GM21737 (cell line): Measurements from ENCODE around the gene KRT37.
"Not testable (repeated sequence)": the region's sequence is repeated elsewhere in the genome, so short reads cannot be mapped to it uniquely, and the experiment has no call there.

ENCODE experiments used
- ATAC-seq: cut with Tn5 transposase; IDR thresholded peaks from one replicate; pipeline ENCODE4 v1.9.1; 2021; ENCODE audit warnings: mild to moderate bottlenecking, moderate library complexity; ENCODE audit not compliant: unreplicated experiment

The KRT37 gene

GRCh38 chr17:41437254-41437653, 12.9 kb upstream of the KRT37 start:
- ATAC-seq, result no peak

GRCh38 chr17:41434415-41434814, 10.0 kb upstream of the KRT37 start:
- no peak for ATAC-seq

GRCh38 chr17:41434005-41434404, 9.6 kb upstream of the KRT37 start:
- no peak for ATAC-seq

GRCh38 chr17:41433586-41433985, 9.2 kb upstream of the KRT37 start:
- ATAC-seq, result no peak

DNA sequence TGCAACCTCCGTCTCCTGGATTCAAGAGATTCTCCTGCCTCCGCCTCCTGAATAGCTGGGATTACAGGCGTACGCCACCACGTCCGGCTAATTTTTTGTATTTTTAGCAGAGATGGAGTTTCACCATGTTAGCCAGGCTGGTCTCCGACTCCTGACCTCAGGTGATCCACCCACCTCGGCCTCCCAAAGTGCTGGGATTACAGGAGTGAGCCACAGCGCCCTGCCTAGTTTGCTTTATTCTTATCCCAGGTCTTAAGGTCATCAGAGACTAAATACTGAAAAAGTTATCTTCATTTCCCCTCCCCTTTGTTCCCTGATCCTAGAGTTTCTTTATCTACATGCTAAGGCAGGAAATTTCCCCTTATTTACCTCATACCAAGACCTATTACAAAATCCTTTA, 6.0 kb upstream of the KRT37 start:
- not testable (repeated sequence) for ATAC-seq

DNA sequence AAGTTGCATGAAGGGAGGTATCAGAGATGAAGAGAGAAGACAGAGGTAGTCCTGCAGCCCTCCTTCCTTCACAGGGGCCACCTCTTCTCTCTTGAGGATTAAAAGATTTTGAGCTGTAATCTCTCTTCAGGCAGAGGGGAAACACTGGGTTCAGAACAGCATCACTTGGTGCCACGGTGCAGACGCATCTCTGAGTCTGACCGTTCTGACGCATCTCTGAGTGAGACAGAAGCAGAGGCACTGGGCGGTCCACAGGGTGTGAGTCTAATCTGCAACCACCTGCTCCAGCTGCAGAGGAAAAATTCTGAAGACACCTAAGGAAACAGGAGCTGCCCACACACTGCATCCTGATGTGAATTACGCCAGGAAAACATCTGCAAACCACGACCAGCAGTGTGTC, 5.3 kb upstream of the KRT37 start:
- no peak for ATAC-seq

DNA sequence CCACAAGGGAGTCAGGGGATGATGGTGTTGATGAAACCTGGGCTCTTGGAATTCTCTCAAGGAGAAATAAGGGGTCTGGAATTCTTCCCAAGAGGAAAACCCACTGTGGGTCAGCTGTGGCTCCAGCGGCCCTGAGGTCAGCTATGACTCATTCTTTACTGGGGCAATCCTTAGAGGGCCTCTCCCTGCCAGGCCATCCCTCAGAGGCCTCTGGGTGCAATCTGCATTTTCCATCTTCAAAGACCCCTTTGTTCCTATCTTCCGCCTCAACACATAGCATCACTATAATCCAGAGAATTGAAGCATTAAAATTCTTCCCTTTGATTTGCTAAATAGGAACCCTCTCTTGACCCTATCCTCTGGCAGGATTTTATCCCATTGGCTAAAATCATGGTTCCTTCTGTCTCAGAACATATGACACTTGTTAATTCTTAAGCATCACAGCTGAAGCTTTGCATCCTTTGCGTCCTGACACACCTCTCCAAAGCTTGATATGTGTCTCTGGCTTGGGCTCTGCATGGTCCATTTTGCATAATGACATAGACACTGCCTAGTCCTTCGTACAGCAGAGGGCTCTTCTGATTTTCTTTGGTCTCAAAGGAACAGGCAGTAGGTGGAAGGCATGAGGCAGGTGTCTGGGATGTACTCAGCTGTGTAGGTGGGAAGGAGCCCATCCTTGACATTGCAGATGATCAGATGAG, 4.4 kb upstream of the KRT37 start:
- ATAC-seq, result no peak

- not testable (repeated sequence) for ATAC-seq
Measured at GRCh38 chr17:41422586-41422985, 1.8 kb downstream of the KRT37 start.

- ATAC-seq, result no peak
Measured at GRCh38 chr17:41421617-41422016, 2.8 kb downstream of the KRT37 start.

DNA sequence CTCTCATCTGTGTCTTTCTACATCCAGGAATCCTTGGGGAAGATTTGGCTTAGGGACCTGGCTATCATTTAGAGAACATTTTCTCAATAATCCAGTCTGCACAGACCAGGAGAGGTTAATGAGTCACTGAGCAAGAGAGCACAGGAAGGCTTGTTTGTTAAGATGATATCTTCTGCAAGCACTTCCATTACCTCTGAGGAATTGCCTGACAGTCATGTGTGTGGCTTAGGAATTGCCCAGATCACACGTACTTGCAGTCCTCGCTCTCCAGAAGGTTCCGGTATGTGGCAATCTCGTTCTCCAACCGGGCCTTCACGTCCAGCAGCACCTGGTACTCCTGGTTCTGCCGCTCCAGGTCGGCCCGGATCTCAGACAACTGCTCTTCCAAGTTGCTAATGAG, 3.3 kb downstream of the KRT37 start:
- no peak for ATAC-seq

DNA sequence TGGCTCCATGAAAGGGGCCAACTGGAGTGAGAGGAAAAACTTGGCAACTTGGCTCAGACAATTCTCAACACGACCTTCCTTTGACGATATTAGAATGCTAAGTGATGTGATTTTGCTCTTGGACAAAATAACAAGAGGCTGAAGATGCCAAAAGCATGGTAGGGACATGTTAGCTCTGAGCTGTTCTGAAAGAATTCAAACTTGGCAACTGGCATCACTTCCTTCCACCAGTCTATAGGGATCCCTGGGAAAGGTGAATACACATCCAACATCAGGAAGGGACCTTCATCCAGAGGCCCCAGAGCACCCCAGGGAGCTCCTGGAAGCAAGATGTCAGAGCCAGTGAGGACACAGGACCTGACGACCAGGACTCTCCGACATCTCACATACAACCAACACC, 4.3 kb downstream of the KRT37 start:
- no peak for ATAC-seq

- no peak for ATAC-seq
Measured at GRCh38 chr17:41419716-41420115, 4.7 kb downstream of the KRT37 start.

- ATAC-seq, result no peak
Measured at GRCh38 chr17:41418116-41418860, 6.1 kb downstream of the KRT37 start.

DNA sequence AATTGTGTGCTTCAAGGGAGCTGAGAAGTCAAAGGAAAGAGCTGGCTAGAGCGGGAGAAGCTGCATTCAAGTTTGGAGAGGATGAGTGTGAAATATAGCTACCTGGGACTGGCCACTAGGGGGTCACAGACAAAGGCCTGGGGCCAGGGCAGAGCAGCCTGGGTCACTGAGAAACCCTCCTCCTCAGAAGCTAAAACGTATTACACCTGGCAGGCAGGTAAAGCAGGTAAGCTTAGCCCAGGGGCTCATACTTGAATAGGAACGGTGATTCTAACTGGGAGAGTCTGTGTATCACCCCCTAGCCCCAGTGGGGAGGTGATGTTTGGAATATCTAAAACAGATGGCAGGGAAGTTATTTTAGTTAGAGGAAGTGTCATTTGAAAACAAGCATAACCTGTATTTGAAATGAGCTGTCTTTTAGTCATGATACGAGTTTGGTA, 6.8 kb downstream of the KRT37 start:
- no peak for ATAC-seq

- no peak for ATAC-seq
Measured at GRCh38 chr17:41417127-41417526, 7.3 kb downstream of the KRT37 start.

GRCh38 chr17:41416479-41416878, 7.9 kb downstream of the KRT37 start:
- no peak for ATAC-seq

DNA sequence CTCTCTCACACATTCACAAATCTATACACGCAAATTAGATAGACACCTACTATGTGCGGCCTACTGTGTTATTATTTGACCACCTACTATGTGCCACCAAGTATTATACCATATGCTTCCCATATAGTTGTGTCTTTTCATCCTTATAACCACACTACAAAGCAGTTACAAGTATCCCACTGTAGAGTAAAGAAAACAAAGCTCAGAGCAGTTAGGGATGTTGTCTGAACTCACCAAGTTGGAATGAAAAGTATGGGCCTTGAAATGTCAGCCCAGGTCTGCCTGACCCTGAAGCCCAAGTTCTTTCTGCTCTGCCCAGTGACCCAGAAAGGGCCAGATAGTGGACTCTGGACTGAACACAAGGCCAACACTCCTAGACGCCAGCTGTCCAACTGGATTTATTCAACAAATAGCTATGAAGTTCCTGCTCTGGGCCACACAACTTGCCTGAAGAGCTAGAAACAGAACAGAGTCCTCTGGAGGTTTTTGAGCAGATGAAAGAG, 8.5 kb downstream of the KRT37 start:
- no peak for ATAC-seq

GRCh38 chr17:41415411-41415810, 9.0 kb downstream of the KRT37 start:
- no peak for ATAC-seq

GRCh38 chr17:41413982-41414381, 10.4 kb downstream of the KRT37 start:
- ATAC-seq, result no peak

GRCh38 chr17:41413353-41413957, 10.9 kb downstream of the KRT37 start:
- ATAC-seq, result no peak

GRCh38 chr17:41411072-41411840, 13.1 kb downstream of the KRT37 start:
- no peak for ATAC-seq
